ENCODE results near the gene SAMD4B.

SAMD4B gene

DNA sequence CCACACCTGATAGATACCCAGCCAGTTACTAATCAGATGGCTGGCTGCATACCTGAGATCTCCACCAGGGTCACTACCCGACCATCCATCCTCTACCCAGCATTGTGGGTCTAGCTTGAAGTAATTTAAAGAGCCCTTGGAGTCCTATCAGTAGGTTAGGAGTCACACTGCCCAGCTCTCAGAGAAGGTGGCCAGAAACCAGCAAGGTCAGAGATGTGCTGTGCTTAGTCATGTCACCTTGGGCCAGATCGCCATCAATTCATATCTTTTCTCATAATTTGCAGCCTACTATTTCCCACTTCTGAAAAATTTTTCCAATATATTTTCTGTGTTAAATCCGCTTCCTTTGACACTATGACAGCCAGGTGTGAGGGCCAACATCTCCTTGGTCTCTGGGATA is 13.9 kb downstream of the SAMD4B start:
- no peaks in the 10 kb centered on the region for H3K79me2 ChIP-seq (ENCODE audit: insufficient read depth, low read length)
- H3K4me3 ChIP-seq (ENCODE audit: low read depth, low read length, poor library complexity, severe bottlenecking), result no peak overlapping the region
- H3K27me3 ChIP-seq (ENCODE audit: insufficient read depth, low read length), result no peaks in the 10 kb centered on the region
- no peak overlapping the region for H2AFZ ChIP-seq (ENCODE audit: low read length)
- peaks cover 87% of the 10 kb centered on the region for H3K36me3 ChIP-seq (ENCODE audit: insufficient read depth, low read length)
- no peak overlapping the region for H3K4me2 ChIP-seq (ENCODE audit: low read length)
- TF ChIP-seq EZH2 (IDR thresholded peaks at IDR 0.05; ENCODE audit: borderline replicate concordance, low read length), result no peak
- TF ChIP-seq, protein P1, sequence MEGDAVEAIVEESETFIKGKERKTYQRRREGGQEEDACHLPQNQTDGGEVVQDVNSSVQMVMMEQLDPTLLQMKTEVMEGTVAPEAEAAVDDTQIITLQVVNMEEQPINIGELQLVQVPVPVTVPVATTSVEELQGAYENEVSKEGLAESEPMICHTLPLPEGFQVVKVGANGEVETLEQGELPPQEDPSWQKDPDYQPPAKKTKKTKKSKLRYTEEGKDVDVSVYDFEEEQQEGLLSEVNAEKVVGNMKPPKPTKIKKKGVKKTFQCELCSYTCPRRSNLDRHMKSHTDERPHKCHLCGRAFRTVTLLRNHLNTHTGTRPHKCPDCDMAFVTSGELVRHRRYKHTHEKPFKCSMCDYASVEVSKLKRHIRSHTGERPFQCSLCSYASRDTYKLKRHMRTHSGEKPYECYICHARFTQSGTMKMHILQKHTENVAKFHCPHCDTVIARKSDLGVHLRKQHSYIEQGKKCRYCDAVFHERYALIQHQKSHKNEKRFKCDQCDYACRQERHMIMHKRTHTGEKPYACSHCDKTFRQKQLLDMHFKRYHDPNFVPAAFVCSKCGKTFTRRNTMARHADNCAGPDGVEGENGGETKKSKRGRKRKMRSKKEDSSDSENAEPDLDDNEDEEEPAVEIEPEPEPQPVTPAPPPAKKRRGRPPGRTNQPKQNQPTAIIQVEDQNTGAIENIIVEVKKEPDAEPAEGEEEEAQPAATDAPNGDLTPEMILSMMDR (IDR thresholded peaks at IDR 0.05; ENCODE audit: low read length), result no peak
- H3F3A ChIP-seq (ENCODE audit: insufficient read depth, low read length), result no peaks in the 10 kb centered on the region
- no peak overlapping the region for H3K9ac ChIP-seq (ENCODE audit: low read length)
- no peaks in the 10 kb centered on the region for H3K9me2 ChIP-seq (ENCODE audit: low read depth, low read length)
- no peaks in the 10 kb centered on the region for H3K4me1 ChIP-seq (ENCODE audit: insufficient read depth, low read length, severe bottlenecking)
- H4K20me1 ChIP-seq (ENCODE audit: insufficient read depth, low read length), result no peaks in the 10 kb centered on the region
- no peak overlapping the region for H3K27ac ChIP-seq (ENCODE audit: low read depth, low read length, poor library complexity, severe bottlenecking)
- no peaks in the 10 kb centered on the region for H3K9me3 ChIP-seq (ENCODE audit: low read length)

DNA sequence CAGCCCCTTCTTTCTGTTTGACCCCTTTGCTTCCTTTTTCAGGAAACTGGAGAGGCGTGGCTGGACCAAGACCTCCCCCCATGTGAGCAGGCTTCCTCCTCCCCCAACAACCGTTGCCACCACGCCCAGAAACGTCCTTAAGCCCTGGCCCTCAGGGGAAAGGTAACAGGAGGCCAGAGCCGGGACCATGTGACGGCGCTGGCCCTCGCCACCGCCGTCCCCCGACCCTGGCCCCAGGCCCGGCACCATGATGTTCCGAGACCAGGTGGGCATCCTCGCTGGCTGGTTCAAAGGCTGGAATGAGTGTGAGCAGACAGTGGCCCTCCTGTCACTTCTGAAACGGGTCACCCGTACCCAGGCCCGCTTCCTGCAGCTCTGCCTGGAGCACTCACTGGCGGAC is 14.4 kb downstream of the SAMD4B start:
- Histone ChIP-seq H3K27me3 (ENCODE audit: insufficient read depth, low read length) (no peaks in the 10 kb centered on the region), H3K79me2 (ENCODE audit: insufficient read depth, low read length) (no peaks in the 10 kb centered on the region), H3K4me1 (ENCODE audit: insufficient read depth, low read length, severe bottlenecking) (no peaks in the 10 kb centered on the region), H3K36me3 (ENCODE audit: insufficient read depth, low read length) (peaks cover 85% of the 10 kb centered on the region), H4K20me1 (ENCODE audit: insufficient read depth, low read length) (no peaks in the 10 kb centered on the region), H3K4me3 (ENCODE audit: low read depth, low read length, poor library complexity, severe bottlenecking) (no peak overlapping the region), H2AFZ (ENCODE audit: low read length) (no peak overlapping the region), H3K27ac (ENCODE audit: low read depth, low read length, poor library complexity, severe bottlenecking) (no peak overlapping the region), H3K9me2 (ENCODE audit: low read depth, low read length) (no peaks in the 10 kb centered on the region), H3K9me3 (ENCODE audit: low read length) (no peaks in the 10 kb centered on the region), H3F3A (ENCODE audit: insufficient read depth, low read length) (no peaks in the 10 kb centered on the region), H3K4me2 (ENCODE audit: low read length) (no peak overlapping the region), H3K9ac (ENCODE audit: low read length) (no peak overlapping the region)
- TF ChIP-seq, protein P1 (IDR thresholded peaks at IDR 0.05; ENCODE audit: low read length), result no peak
- TF ChIP-seq EZH2 (IDR thresholded peaks at IDR 0.05; ENCODE audit: borderline replicate concordance, low read length), result no peak

DNA sequence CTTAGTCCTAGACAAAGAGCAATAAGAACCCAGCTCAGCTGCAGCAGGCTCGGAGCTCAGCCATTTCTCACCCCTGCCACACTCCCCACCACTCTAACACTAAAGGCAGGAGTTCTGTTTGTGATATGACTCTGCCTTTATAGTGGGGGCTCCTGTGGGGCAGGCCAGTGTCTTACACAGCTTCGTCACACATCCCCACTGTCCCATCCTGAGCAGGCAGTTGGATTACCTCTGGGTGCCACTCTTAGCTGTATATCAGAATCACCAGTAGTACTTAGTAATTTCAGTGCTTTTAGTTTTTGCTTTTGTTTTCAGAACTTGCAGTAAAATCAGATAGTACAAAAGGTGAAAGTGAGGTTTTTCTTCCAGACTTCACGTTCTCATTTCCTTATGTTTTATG is 16.8 kb downstream of the SAMD4B start:
- Histone ChIP-seq H3K4me3 (ENCODE audit: low read depth, low read length, poor library complexity, severe bottlenecking) (no peak overlapping the region), H4K20me1 (ENCODE audit: insufficient read depth, low read length) (no peaks in the 10 kb centered on the region), H3K79me2 (ENCODE audit: insufficient read depth, low read length) (no peaks in the 10 kb centered on the region), H3K27ac (ENCODE audit: low read depth, low read length, poor library complexity, severe bottlenecking) (no peak overlapping the region), H3K9me3 (ENCODE audit: low read length) (no peaks in the 10 kb centered on the region), H3K4me2 (ENCODE audit: low read length) (no peak overlapping the region), H3F3A (ENCODE audit: insufficient read depth, low read length) (no peaks in the 10 kb centered on the region), H3K27me3 (ENCODE audit: insufficient read depth, low read length) (no peaks in the 10 kb centered on the region), H3K4me1 (ENCODE audit: insufficient read depth, low read length, severe bottlenecking) (peaks cover 16% of the 10 kb centered on the region), H2AFZ (ENCODE audit: low read length) (no peak overlapping the region), H3K36me3 (ENCODE audit: insufficient read depth, low read length) (peaks cover 85% of the 10 kb centered on the region), H3K9me2 (ENCODE audit: low read depth, low read length) (no peaks in the 10 kb centered on the region), H3K9ac (ENCODE audit: low read length) (no peak overlapping the region)
- TF ChIP-seq, protein P1 (IDR thresholded peaks at IDR 0.05; ENCODE audit: low read length), result no peak
- no peak for TF ChIP-seq EZH2 (IDR thresholded peaks at IDR 0.05; ENCODE audit: borderline replicate concordance, low read length)
